ENCODE results near the gene BLOC1S4.
A peak's percentile ranks its signal among the peaks of the same experiment; 100 is the strongest.

BLOC1S4 gene

GRCh38 chr4:6695660-6696610 lies 20.0 kb upstream of the BLOC1S4 start:
- peak overlapping the region in 2 of 3 experiments; percentile 47 to 72 for H3K27ac Mint-ChIP-seq
- H3K27me3 Mint-ChIP-seq (ENCODE audit: low read depth), result no peaks in the 10 kb centered on the region
- no peaks in the 10 kb centered on the region for H3K9me3 Mint-ChIP-seq
- TF ChIP-seq CTCF (IDR thresholded peaks at IDR 0.05; ENCODE audit: unreplicated experiment in 3 of 3), result no peak
- no peak overlapping the region for H3K4me3 Mint-ChIP-seq
- H3K36me3 Mint-ChIP-seq (ENCODE audit: low read depth), result peaks cover 24% of the 10 kb centered on the region
- peaks cover 24% of the 10 kb centered on the region for H3K4me1 Mint-ChIP-seq

DNA sequence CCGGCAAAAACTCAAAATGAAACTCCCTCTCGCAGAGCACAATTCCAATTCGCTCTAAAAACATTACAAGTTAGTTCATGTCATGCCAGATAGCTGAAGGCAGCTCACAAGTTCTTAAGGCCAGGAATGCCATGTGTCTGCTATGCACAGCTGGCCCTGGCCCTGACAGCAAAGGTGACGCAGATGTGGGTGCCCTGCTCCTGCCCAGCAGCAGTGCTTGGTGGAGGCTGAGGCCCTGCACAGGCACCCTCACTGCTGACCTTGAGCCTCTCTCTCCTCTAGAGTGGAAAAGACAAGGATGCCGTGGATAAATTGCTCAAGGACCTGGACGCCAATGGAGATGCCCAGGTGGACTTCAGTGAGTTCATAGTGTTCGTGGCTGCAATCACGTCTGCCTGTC lies 19.4 kb upstream of the BLOC1S4 start:
- peak overlapping the region in 1 of 3 experiments; percentile 47 for H3K27ac Mint-ChIP-seq
- H3K27me3 Mint-ChIP-seq (ENCODE audit: low read depth), result no peaks in the 10 kb centered on the region
- peaks cover 27% of the 10 kb centered on the region for H3K36me3 Mint-ChIP-seq (ENCODE audit: low read depth)
- H3K4me3 Mint-ChIP-seq, result no peak overlapping the region
- H3K9me3 Mint-ChIP-seq, result no peaks in the 10 kb centered on the region
- H3K4me1 Mint-ChIP-seq, result peaks cover 24% of the 10 kb centered on the region
- no peak for TF ChIP-seq CTCF (IDR thresholded peaks at IDR 0.05; ENCODE audit: unreplicated experiment in 3 of 3)

- no peak for TF ChIP-seq CTCF (IDR thresholded peaks at IDR 0.05; ENCODE audit: unreplicated experiment in 3 of 3)
- Mint-ChIP-seq H3K27me3 (ENCODE audit: low read depth) (no peaks in the 10 kb centered on the region), H3K9me3 (no peaks in the 10 kb centered on the region), H3K4me3 (no peak overlapping the region), H3K36me3 (ENCODE audit: low read depth) (peaks cover 32% of the 10 kb centered on the region), H3K4me1 (peaks cover 24% of the 10 kb centered on the region), H3K27ac (no peak overlapping the region)
Observed at GRCh38 chr4:6697131-6697530, 18.8 kb upstream of the BLOC1S4 start.

DNA sequence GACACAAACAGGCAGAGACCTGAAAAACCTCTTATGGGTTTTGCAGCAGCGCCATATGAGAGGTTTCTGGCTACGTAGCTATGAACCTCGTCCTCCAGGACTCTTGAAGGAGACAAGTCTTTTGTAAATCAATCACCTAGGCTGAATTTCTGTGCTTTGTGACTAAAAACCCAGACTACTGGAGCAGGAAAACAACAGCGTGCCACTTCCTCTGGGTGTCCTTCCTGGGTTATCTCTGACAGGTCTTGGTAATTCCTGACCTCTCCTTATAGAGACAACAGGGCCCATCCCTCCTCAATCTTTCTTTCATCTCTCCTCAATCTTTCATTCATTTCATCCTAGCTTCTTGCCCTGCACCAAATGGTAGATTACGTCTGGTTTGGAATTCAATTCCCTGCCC lies 16.6 kb upstream of the BLOC1S4 start:
- H3K4me3 Mint-ChIP-seq, result no peak overlapping the region
- H3K9me3 Mint-ChIP-seq, result peaks cover 15% of the 10 kb centered on the region
- no peaks in the 10 kb centered on the region for H3K27me3 Mint-ChIP-seq (ENCODE audit: low read depth)
- no peak for TF ChIP-seq CTCF (IDR thresholded peaks at IDR 0.05; ENCODE audit: unreplicated experiment in 3 of 3)
- peaks cover 6% of the 10 kb centered on the region for H3K4me1 Mint-ChIP-seq
- no peak overlapping the region for H3K27ac Mint-ChIP-seq
- peaks cover 55% of the 10 kb centered on the region for H3K36me3 Mint-ChIP-seq (ENCODE audit: low read depth)

GRCh38 chr4:6699903-6700302 lies 16.1 kb upstream of the BLOC1S4 start:
- peaks cover 20% of the 10 kb centered on the region for H3K9me3 Mint-ChIP-seq
- H3K27ac Mint-ChIP-seq, result no peak overlapping the region
- H3K4me1 Mint-ChIP-seq, result peaks cover 6% of the 10 kb centered on the region
- no peaks in the 10 kb centered on the region for H3K27me3 Mint-ChIP-seq (ENCODE audit: low read depth)
- H3K4me3 Mint-ChIP-seq, result no peak overlapping the region
- no peak for TF ChIP-seq CTCF (IDR thresholded peaks at IDR 0.05; ENCODE audit: unreplicated experiment in 3 of 3)
- peaks cover 60% of the 10 kb centered on the region for H3K36me3 Mint-ChIP-seq (ENCODE audit: low read depth)

GRCh38 chr4:6701371-6701770 lies 14.6 kb upstream of the BLOC1S4 start:
- Mint-ChIP-seq H3K27ac (no peak overlapping the region), H3K4me1 (peaks cover 3% of the 10 kb centered on the region), H3K4me3 (no peak overlapping the region), H3K27me3 (ENCODE audit: low read depth) (no peaks in the 10 kb centered on the region), H3K9me3 (peaks cover 29% of the 10 kb centered on the region), H3K36me3 (ENCODE audit: low read depth) (peaks cover 75% of the 10 kb centered on the region)
- no peak for TF ChIP-seq CTCF (IDR thresholded peaks at IDR 0.05; ENCODE audit: unreplicated experiment in 3 of 3)
